GM18951 (cell line): ENCODE measurements around the gene MRPL45.

ENCODE experiments used
- POLR2A ChIP-seq: IDR thresholded peaks from 4 replicates; pipeline ENCODE4 v1.6.1; 2011; ENCODE audit warnings: mild to moderate bottlenecking; ENCODE audit not compliant: insufficient read length, insufficient read depth; ENCODE audit errors: extremely low read depth
- in situ Hi-C: fragments of 300-500 bp; cut with MboI; formaldehyde crosslinking; loops from one replicate; pipeline ENCODE4 v1.12.0; 2022; ENCODE audit warnings: low sequenced_read_pairs, mixed read lengths, inconsistent platforms; ENCODE audit not compliant: unreplicated experiment

MRPL45 gene

DNA sequence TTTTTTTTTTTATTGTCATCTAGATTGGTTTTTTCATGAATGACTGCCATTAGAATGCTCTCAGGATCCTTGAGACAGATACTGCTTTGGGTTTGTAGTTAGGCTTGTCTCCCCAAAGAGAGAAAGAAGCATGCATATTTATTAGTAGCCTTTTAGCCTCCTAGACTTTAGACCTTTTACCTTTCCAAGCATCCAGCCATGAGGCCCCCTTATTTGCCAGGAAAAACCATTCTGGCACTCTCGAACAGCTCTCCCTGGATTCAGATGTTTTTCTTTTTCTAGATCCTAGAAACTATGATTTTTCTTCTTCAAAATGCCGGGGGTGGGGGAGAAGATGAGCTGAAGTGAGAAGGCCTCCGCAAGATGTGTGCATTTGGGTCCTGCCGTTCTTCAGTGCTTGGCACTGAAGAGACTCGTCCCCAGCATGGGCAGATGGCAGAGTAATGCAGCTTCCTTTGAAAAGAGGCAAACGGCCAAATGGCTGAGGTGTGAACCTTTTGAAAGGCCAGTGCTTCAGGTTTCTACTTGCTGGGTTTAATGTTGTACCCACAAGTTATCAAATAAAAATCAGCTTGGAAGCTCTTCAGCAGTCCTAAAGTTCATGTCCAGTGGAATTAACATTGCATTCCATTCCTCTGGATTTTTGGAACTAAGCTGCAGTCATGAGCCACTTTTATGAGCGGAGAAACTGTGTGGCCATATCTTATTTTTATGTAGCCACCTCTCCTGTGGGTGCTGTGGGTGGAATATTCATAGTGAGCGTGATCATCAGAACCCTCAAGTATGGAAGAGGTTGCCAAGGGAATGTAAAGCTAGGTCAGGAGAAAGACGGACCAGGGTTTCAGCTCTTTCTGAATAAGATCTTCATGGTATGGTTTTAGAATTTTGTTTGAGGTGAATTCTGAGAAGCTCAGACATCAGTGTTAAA lies 61.9 kb downstream of the MRPL45 start:
- TF ChIP-seq POLR2A, result no peak
- in situ Hi-C loops, result no loop called here

DNA sequence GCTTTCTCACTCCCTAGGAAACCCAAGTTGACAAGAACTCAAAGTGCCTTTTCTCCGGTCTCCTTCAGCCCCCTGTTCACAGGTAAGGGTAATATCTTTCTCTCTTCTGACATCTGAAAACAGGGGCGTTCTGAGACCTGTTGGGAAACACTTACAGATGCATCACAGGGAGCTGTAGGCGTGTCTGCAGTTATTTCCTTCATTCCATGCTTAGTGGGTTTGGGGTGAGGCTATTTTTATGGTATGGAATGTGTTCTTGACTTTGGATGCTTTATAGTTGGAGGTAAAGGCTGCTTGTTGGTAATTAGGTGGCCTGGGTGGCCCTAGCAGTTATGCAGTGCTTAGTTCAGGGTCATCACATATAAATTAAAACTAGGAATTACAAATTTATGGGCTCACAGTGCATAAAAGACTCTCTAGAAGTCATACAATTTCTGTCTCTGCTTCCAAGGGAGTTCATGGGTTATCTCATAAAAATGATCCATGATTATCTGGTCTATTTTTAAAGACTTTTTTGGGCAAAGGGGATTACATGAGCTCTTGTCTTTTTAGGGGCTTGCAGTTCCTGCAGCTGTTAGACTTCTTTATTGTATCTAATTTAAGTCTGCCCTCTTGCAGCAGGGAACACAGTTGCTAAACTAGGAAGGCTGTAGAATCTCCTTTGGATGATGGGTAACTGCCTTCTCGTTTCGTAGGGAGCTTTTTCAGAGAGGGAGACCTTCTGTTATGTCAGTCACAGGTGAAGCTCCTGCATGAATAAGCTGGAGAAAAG lies 64.9 kb downstream of the MRPL45 start:
- in situ Hi-C loops, result no loop called here

DNA sequence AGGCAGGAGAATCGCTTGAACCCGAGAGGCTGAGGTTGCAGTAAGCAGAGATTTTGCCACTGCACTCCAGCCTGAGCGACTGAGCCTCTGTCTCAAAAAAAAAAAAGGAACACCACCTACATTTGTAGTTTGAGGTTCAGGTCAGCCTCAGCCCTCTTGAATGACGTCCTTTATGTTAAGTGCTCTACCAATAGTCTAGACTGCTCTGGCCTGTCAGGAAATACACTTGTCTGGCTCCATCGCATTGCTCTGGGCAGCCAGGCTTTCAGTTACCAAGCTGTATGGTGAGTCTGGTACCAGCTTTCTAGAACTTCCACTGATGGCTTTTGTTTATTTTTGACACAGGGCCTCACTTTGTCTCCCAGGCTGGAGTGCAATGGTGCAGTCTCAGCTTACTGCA lies 66.0 kb downstream of the MRPL45 start:
- in situ Hi-C loops, result no loop called here
- TF ChIP-seq POLR2A, result no peak

More for the DNA sequence above, 64.9 kb downstream of the MRPL45 start:
- no peak for TF ChIP-seq POLR2A

DNA sequence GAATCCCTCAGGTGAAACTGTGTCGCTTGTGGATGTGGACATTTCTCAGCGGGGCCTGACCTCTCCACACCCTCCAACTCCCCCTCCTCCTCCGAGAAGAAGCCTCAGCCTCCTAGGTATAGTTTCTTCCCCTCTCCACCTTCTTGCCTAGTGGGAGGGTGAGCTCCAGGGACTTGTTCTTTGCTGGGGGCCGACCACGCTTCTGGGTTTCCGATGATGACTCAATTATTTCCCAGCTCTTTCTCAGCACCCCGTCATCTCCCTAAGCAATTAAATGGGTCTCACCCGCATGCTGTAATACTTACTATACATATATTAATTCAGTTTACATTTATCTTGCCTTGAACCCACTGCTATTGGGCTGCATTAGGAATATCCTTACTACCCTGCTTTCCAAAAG lies 67.8 kb downstream of the MRPL45 start:
- in situ Hi-C loops, result no loop called here
- TF ChIP-seq POLR2A, result no peak

DNA sequence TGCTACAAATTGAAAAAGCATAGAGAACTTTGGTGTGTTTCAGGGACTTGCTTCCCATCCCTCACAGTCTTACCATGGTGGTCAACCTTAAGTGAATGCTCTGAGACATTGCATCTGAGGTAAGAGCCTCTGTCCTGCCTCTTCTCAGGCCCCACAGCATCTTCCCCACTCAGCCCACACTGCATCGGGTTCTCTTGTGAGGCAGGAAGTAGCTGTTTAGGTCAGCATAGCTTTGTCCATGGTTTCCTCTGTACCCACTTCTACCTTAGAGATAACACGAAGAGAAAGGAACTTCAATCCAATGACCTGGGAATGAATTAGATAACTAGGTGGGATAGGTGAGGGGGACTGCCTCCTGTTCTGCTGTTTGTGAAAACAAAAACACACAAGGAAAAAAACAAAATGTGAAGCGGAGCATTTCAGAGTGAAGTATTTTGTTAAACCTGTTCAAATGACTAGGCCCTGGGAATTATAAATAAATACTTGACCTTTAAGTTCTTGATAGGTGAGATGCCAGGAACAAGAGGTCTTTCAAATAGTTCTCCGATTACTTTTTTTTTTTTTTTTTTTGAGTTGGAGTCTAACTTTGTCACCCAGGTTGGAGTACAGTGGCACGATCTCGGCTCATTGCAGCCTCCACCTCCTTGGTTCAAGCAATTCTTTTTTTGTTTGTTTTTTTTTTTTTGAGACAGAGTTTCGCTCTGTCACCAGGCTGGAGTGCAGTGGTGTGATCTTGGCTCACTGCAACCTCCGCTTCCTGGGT lies 72.3 kb downstream of the MRPL45 start:
- in situ Hi-C loops, result no loop called here
- TF ChIP-seq POLR2A, result no peak
